H1 (cell line): ENCODE results near the gene C20orf173. TPM values are rescaled to one million over a fixed set of nuclear protein-coding genes. Genes with fewer than 3 reads are reported as not detected.

Experiments used
- EZH2 ChIP-seq: fragments of 200-600 bp; sonication (generic); IDR thresholded peaks from 2 replicates; pipeline ENCODE4 v1.7.1; 2012; ENCODE audit warnings: low read depth, mild to moderate bottlenecking, moderate library complexity, low read length, inconsistent platforms; ENCODE audit not compliant: severe bottlenecking
- GTF2F1 ChIP-seq: IDR thresholded peaks from 2 replicates; pipeline ENCODE4 v1.6.1; 2012; ENCODE audit warnings: low read depth, low read length, improper control_type of control experiment, borderline replicate concordance
- NRF1 ChIP-seq: IDR thresholded peaks from 2 replicates; pipeline ENCODE4 v1.6.1; 2011; ENCODE audit warnings: mild to moderate bottlenecking, low read depth, low read length, improper control_type of control experiment
- PHF8 ChIP-seq: fragments of 200-600 bp; sonication (generic); conservative IDR thresholded peaks from 2 replicates; pipeline ENCODE4 v1.7.1; 2012; ENCODE audit warnings: low read depth, mild to moderate bottlenecking, inconsistent platforms, low read length, moderate library complexity
- SIRT6 ChIP-seq: IDR thresholded peaks from one replicate; pipeline ENCODE4 v1.7.1; 2012; ENCODE audit warnings: low read length, inconsistent platforms
- SIX5 ChIP-seq: IDR thresholded peaks from 2 replicates; pipeline ENCODE4 v1.6.1; 2011; ENCODE audit warnings: mild to moderate bottlenecking, low read depth, low read length
- SUZ12 ChIP-seq: fragments of 200-600 bp; sonication (generic); IDR thresholded peaks from 2 replicates; pipeline ENCODE4 v1.6.1; 2012; ENCODE audit warnings: mild to moderate bottlenecking, inconsistent platforms, low read length, moderate library complexity, mixed read lengths
- ZNF274 ChIP-seq: IDR thresholded peaks from 2 replicates; pipeline ENCODE4 v1.7.0; 2012; ENCODE audit warnings: low read length, borderline replicate concordance; ENCODE audit errors: extremely low read depth
- polyA plus RNA-seq, 7 experiments: library from polyadenylated mRNA; depleted of rRNA in 3 of 7; stranded (reverse) in 5 of 7; unstranded in 2 of 7; fragments of >200 nt in 5 of 7; fragments of 200-250 nt in 2 of 7; gene quantifications; 1 replicate in 5 of 7; 2 replicates in 1 of 7; 4 replicates in 1 of 7; pipeline versions ENCODE4 v1.2.1 to v1.2.3, GENCODE V29; 2011 to 2013; ENCODE audit warnings: missing spikeins in 2 of 7, mixed read lengths in 2 of 7
- total RNA-seq: library from RNA; stranded (reverse); fragmentation: NEBNext Ultra II Directional; extraction: Animal tissue kit (Norgen Biotek cat#: 25700); gene quantifications from 2 replicates; pipeline ENCODE4 v1.2.1, GENCODE V29; 2021
- TF ChIP-seq, protein P1 (sequence below): fragments of 300-600 bp; sonication (generic); IDR thresholded peaks from 2 replicates; pipeline ENCODE4 v1.7.1; 2012; ENCODE audit warnings: low read length, moderate library complexity, mild to moderate bottlenecking, inconsistent platforms; ENCODE audit not compliant: insufficient replicate concordance
- TF ChIP-seq, protein P2 (sequence below): IDR thresholded peaks from 2 replicates; pipeline ENCODE4 v1.6.1; 2012; ENCODE audit warnings: inconsistent platforms

C20orf173 gene
- total and polyA plus RNA-seq, 2 of the 8 experiments (the other 6 are each of a cell fraction or from before 2014, with no cell fraction given): not detected

DNA sequence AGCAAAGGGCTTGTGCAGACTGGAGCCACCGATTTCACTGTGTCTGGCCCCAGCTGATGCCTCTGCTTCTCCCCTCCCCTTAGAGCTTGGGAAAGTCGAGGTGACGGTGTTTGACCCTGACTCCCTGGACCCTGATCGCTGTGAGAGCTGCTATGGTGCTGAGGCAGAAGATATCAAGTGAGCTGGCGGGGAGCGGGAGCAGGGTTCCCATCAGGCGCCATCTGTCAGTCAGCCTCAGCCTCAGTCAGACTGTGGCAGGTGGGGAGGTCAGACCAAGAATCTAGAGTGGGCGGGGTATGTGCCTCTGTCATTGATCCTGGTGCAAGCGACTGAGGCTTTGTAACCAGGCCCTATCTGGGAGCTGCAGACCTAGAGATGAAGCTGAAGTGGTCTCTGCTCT is 17.9 kb upstream of the C20orf173 start (continued):
- TF ChIP-seq, protein P1, sequence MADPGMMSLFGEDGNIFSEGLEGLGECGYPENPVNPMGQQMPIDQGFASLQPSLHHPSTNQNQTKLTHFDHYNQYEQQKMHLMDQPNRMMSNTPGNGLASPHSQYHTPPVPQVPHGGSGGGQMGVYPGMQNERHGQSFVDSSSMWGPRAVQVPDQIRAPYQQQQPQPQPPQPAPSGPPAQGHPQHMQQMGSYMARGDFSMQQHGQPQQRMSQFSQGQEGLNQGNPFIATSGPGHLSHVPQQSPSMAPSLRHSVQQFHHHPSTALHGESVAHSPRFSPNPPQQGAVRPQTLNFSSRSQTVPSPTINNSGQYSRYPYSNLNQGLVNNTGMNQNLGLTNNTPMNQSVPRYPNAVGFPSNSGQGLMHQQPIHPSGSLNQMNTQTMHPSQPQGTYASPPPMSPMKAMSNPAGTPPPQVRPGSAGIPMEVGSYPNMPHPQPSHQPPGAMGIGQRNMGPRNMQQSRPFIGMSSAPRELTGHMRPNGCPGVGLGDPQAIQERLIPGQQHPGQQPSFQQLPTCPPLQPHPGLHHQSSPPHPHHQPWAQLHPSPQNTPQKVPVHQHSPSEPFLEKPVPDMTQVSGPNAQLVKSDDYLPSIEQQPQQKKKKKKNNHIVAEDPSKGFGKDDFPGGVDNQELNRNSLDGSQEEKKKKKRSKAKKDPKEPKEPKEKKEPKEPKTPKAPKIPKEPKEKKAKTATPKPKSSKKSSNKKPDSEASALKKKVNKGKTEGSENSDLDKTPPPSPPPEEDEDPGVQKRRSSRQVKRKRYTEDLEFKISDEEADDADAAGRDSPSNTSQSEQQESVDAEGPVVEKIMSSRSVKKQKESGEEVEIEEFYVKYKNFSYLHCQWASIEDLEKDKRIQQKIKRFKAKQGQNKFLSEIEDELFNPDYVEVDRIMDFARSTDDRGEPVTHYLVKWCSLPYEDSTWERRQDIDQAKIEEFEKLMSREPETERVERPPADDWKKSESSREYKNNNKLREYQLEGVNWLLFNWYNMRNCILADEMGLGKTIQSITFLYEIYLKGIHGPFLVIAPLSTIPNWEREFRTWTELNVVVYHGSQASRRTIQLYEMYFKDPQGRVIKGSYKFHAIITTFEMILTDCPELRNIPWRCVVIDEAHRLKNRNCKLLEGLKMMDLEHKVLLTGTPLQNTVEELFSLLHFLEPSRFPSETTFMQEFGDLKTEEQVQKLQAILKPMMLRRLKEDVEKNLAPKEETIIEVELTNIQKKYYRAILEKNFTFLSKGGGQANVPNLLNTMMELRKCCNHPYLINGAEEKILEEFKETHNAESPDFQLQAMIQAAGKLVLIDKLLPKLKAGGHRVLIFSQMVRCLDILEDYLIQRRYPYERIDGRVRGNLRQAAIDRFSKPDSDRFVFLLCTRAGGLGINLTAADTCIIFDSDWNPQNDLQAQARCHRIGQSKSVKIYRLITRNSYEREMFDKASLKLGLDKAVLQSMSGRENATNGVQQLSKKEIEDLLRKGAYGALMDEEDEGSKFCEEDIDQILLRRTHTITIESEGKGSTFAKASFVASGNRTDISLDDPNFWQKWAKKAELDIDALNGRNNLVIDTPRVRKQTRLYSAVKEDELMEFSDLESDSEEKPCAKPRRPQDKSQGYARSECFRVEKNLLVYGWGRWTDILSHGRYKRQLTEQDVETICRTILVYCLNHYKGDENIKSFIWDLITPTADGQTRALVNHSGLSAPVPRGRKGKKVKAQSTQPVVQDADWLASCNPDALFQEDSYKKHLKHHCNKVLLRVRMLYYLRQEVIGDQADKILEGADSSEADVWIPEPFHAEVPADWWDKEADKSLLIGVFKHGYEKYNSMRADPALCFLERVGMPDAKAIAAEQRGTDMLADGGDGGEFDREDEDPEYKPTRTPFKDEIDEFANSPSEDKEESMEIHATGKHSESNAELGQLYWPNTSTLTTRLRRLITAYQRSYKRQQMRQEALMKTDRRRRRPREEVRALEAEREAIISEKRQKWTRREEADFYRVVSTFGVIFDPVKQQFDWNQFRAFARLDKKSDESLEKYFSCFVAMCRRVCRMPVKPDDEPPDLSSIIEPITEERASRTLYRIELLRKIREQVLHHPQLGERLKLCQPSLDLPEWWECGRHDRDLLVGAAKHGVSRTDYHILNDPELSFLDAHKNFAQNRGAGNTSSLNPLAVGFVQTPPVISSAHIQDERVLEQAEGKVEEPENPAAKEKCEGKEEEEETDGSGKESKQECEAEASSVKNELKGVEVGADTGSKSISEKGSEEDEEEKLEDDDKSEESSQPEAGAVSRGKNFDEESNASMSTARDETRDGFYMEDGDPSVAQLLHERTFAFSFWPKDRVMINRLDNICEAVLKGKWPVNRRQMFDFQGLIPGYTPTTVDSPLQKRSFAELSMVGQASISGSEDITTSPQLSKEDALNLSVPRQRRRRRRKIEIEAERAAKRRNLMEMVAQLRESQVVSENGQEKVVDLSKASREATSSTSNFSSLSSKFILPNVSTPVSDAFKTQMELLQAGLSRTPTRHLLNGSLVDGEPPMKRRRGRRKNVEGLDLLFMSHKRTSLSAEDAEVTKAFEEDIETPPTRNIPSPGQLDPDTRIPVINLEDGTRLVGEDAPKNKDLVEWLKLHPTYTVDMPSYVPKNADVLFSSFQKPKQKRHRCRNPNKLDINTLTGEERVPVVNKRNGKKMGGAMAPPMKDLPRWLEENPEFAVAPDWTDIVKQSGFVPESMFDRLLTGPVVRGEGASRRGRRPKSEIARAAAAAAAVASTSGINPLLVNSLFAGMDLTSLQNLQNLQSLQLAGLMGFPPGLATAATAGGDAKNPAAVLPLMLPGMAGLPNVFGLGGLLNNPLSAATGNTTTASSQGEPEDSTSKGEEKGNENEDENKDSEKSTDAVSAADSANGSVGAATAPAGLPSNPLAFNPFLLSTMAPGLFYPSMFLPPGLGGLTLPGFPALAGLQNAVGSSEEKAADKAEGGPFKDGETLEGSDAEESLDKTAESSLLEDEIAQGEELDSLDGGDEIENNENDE: no peak
- no peak for TF ChIP-seq EZH2
- TF ChIP-seq SUZ12: no peak
- no peak for TF ChIP-seq GTF2F1
- no peak for TF ChIP-seq ZNF274
- TF ChIP-seq SIX5: no peak
- TF ChIP-seq NRF1: no peak
- TF ChIP-seq, protein P2, sequence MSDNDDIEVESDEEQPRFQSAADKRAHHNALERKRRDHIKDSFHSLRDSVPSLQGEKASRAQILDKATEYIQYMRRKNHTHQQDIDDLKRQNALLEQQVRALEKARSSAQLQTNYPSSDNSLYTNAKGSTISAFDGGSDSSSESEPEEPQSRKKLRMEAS: no peak
- TF ChIP-seq PHF8: no peak
- TF ChIP-seq SIRT6: no peak
